Chondrocyte (in vitro differentiated cells): ENCODE data around the gene CRYL1. TPM values are rescaled to one million over a fixed set of nuclear protein-coding genes. Genes with fewer than 3 reads are reported as not detected.

Source experiments
- DNase-seq: peaks from one replicate; pipeline ENCODE4 v3.0.0; 2021; ENCODE audit warnings: mixed read lengths, low spot score
- H3K27ac Mint-ChIP-seq: one replicate; pipeline ENCODE4 v1.8.0; 2021; ENCODE audit warnings: mild to moderate bottlenecking, moderate library complexity, mixed read lengths; ENCODE audit not compliant: unreplicated experiment
- H3K27me3 Mint-ChIP-seq: 2 replicates; pipeline ENCODE4 v1.8.0; 2021; ENCODE audit warnings: low read depth, mixed read lengths
- H3K36me3 Mint-ChIP-seq: 2 replicates; pipeline ENCODE4 v1.8.0; 2021; ENCODE audit warnings: low read depth, mixed read lengths
- H3K4me1 Mint-ChIP-seq: 2 replicates; pipeline ENCODE4 v1.8.0; 2021; ENCODE audit warnings: low read depth, mild to moderate bottlenecking, mixed read lengths
- H3K4me3 Mint-ChIP-seq: one replicate; pipeline ENCODE4 v1.8.0; 2021; ENCODE audit warnings: mild to moderate bottlenecking, moderate library complexity, mixed read lengths; ENCODE audit not compliant: unreplicated experiment
- H3K9me3 Mint-ChIP-seq: 2 replicates; pipeline ENCODE4 v1.8.0; 2021; ENCODE audit warnings: low read depth, mixed read lengths
- CTCF ChIP-seq: fragments of 200-600 bp; sonication (generic); IDR thresholded peaks from 2 replicates; pipeline ENCODE4 v1.5.0; 2021; ENCODE audit warnings: antibody characterized with exemption, mild to moderate bottlenecking, moderate library complexity
- total RNA-seq: library from RNA; stranded (reverse); gene quantifications from 3 replicates; pipeline ENCODE4 v1.2.1, GENCODE V29; 2021

CRYL1 gene
- total RNA-seq, 1 donor from 2014 or later: 17.0 TPM

DNA sequence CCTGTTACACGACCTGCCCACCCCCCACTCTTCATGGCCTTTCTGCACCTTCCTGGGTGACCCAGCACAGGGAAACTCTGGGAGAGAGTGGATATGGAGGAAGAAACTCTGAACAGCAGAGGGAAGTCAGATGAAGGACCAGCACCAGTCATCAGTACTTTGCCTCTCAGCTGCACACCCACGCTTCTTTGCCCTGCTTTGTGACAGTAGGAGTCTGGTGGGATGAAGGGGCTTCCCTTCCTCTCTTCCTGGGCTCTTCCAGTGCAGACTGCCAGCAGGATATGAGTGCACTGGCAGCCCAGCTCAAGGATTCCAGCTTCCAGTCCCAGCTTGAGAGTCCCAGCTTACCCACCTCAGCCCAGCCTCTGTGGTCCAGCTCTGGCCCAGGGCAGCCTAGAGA is 68.9 kb downstream of the CRYL1 start:
- Mint-ChIP-seq H3K36me3 (peaks cover 3% of the 10 kb centered on the region), H3K4me3 (no peak overlapping the region), H3K27me3 (no peaks in the 10 kb centered on the region), H3K27ac (no peak overlapping the region), H3K4me1 (peaks cover 7% of the 10 kb centered on the region), H3K9me3 (peaks cover 10% of the 10 kb centered on the region)
- no peak for TF ChIP-seq CTCF
- no peak for DNase-seq

DNA sequence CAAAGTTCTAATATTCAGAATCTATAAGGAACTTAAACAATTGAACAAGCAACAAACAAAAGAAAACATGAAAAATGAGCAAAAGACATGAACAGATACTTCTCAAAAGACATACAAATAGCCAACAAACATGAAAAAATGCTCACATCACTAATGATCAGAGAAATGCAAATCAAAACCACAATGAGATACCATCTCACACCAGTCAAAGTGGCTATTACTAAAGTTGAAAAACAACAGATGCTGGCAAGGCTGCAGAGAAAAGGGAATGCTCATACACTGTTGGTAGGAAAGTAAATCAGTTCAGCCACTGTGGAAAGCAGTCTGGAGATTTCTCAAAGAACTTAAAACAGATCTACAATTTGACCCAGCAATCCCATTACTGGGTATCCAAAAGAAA is 74.3 kb downstream of the CRYL1 start:
- no peak for DNase-seq
- H3K36me3 Mint-ChIP-seq: peaks cover 18% of the 10 kb centered on the region
- TF ChIP-seq CTCF: no peak
- no peaks in the 10 kb centered on the region for H3K4me1 Mint-ChIP-seq
- peaks cover 41% of the 10 kb centered on the region for H3K9me3 Mint-ChIP-seq
- H3K4me3 Mint-ChIP-seq: no peak overlapping the region
- H3K27me3 Mint-ChIP-seq: no peaks in the 10 kb centered on the region
- no peak overlapping the region for H3K27ac Mint-ChIP-seq

GRCh38 chr13:20448470-20448869 is 77.2 kb downstream of the CRYL1 start:
- DNase-seq: no peak
- H3K27me3 Mint-ChIP-seq: no peaks in the 10 kb centered on the region
- H3K4me3 Mint-ChIP-seq: no peak overlapping the region
- peaks cover 22% of the 10 kb centered on the region for H3K36me3 Mint-ChIP-seq
- no peak overlapping the region for H3K27ac Mint-ChIP-seq
- no peak for TF ChIP-seq CTCF
- H3K9me3 Mint-ChIP-seq: peaks cover 38% of the 10 kb centered on the region
- H3K4me1 Mint-ChIP-seq: no peaks in the 10 kb centered on the region

DNA sequence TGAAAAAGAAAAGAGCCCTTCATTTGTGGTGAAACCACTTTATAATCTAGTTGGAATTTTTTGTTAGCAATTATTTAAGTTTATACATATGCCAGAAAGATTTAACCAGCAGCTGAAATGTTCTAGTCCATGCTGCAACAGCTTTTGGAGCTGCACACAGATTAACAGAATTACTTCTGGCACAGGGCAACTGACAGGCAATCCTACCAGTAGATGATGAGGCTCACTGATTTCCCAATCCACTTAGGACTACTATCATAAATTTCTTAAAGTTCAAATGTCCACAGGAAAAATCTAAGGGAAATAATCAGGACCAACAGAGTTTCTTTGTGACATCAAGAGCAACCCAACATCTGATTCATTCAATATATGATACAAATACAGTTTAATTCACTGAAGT is 78.8 kb downstream of the CRYL1 start:
- Mint-ChIP-seq H3K27ac (no peak overlapping the region), H3K27me3 (peaks cover 8% of the 10 kb centered on the region), H3K36me3 (peaks cover 23% of the 10 kb centered on the region), H3K4me3 (no peak overlapping the region), H3K4me1 (no peaks in the 10 kb centered on the region), H3K9me3 (peaks cover 38% of the 10 kb centered on the region)
- no peak for TF ChIP-seq CTCF
- no peak for DNase-seq

DNA sequence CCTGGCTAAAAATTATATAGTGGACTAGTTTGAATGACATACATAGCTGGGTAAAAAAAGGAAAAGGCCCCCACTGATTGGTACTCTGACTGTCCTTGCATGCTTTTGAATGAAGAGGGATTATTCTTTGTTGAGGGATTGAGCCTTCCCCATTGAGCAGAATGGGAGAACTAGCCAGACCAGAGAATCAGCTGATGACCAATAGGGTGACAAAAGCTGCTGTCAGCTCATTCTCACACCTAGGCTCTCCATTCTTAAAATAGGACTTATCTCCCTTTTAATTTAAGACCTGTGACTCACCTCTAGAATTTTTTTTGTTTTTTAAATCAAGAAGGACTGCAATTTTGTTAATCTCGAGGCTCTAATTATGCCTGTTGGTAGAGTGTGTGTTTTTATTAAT is 79.3 kb downstream of the CRYL1 start:
- no peak overlapping the region for H3K4me3 Mint-ChIP-seq
- H3K4me1 Mint-ChIP-seq: no peaks in the 10 kb centered on the region
- H3K36me3 Mint-ChIP-seq: peaks cover 22% of the 10 kb centered on the region
- H3K27ac Mint-ChIP-seq: no peak overlapping the region
- no peak for DNase-seq
- peaks cover 38% of the 10 kb centered on the region for H3K9me3 Mint-ChIP-seq
- TF ChIP-seq CTCF: no peak
- H3K27me3 Mint-ChIP-seq: peaks cover 8% of the 10 kb centered on the region
